Epithelial cell of esophagus (primary cell): ENCODE results near the gene SLCO2A1.

Experiments
- DNase-seq: peaks from one replicate; pipeline ENCODE4 v3.0.0; 2010; ENCODE audit warnings: low read depth
- H3K4me3 ChIP-seq: 2 replicates; pipeline ENCODE4 v1.5.1; 2011; ENCODE audit warnings: mild to moderate bottlenecking, low read length, control low read depth
- CTCF ChIP-seq: IDR thresholded peaks from 2 replicates; pipeline ENCODE4 v1.5.1; 2011; ENCODE audit warnings: low read depth, mild to moderate bottlenecking, low read length, control low read depth, inconsistent platforms; ENCODE audit not compliant: insufficient read depth; ENCODE audit errors: missing control alignments

The SLCO2A1 gene

GRCh38 chr3:133980550-133980949, 49.2 kb downstream of the SLCO2A1 start:
- no peak overlapping the region for H3K4me3 ChIP-seq
- no peak for TF ChIP-seq CTCF
- DNase-seq: no peak

- no peak for DNase-seq
- TF ChIP-seq CTCF: no peak
- H3K4me3 ChIP-seq: no peak overlapping the region
Observed at GRCh38 chr3:133980035-133980434, 49.7 kb downstream of the SLCO2A1 start.

GRCh38 chr3:133979553-133979952, 50.2 kb downstream of the SLCO2A1 start:
- H3K4me3 ChIP-seq: no peak overlapping the region
- no peak for TF ChIP-seq CTCF
- DNase-seq: no peak

- no peak for DNase-seq
- TF ChIP-seq CTCF: no peak
- H3K4me3 ChIP-seq: no peak overlapping the region
Observed at GRCh38 chr3:133977568-133977967, 52.2 kb downstream of the SLCO2A1 start.

GRCh38 chr3:133973249-133973980, 56.3 kb downstream of the SLCO2A1 start:
- no peak overlapping the region for H3K4me3 ChIP-seq
- no peak for TF ChIP-seq CTCF
- no peak for DNase-seq

- no peak overlapping the region for H3K4me3 ChIP-seq
- TF ChIP-seq CTCF: no peak
- no peak for DNase-seq
Observed at GRCh38 chr3:133972156-133972555, 57.6 kb downstream of the SLCO2A1 start.

- TF ChIP-seq CTCF: no peak
- no peak for DNase-seq
- no peak overlapping the region for H3K4me3 ChIP-seq
Observed at GRCh38 chr3:133970916-133971315, 58.8 kb downstream of the SLCO2A1 start.
